ENCODE data around the gene CCDC15. TPM values are rescaled to one million over a fixed set of nuclear protein-coding genes. Genes with fewer than 3 reads are reported as not detected.
"Not testable (repeated sequence)": the region's sequence is repeated elsewhere in the genome, so short reads cannot be mapped to it uniquely, and the experiment has no call there.

CCDC15 gene
- total and polyA plus RNA-seq, 9 donors: 0.82 to 1.9 (median 1.1) TPM

GRCh38 chr11:125085301-125086081, 131.5 kb downstream of the CCDC15 start:
- H3K36me3 ChIP-seq: no peaks in the 10 kb centered on the region
- 76 to 84% (median 80%) methylated on average over 20 of the region's 20 CpGs for WGBS, 3 donors
- H3K4me3 ChIP-seq: no peak overlapping the region

GRCh38 chr11:125086633-125087296, 132.8 kb downstream of the CCDC15 start:
- Histone ChIP-seq H3K9me3 (no peaks in the 10 kb centered on the region), H3K4me3 (no peak overlapping the region), H3K27ac (no peak overlapping the region), H3K27me3 (no peaks in the 10 kb centered on the region), H3K4me1 (ENCODE audit: insufficient read depth) (peaks cover 4% of the 10 kb centered on the region), H3K36me3 (no peaks in the 10 kb centered on the region)
- TF ChIP-seq EP300 (IDR thresholded peaks at IDR 0.05) (no peak), POLR2A (IDR thresholded peaks at IDR 0.05) (no peak), CTCF (IDR thresholded peaks at IDR 0.05) (no peak)
- WGBS, 3 donors: 70 to 73% (median 73%) methylated on average over 14 of the region's 14 CpGs
- DNase-seq: peak in 1 of 5 donors; percentile 24
- intact Hi-C loops (cut with DNase I): no loop called here

More at GRCh38 chr11:125085301-125086081, 131.5 kb downstream of the CCDC15 start:
- Histone ChIP-seq H3K4me1 (ENCODE audit: insufficient read depth) (no peaks in the 10 kb centered on the region), H3K27me3 (no peaks in the 10 kb centered on the region), H3K9me3 (no peaks in the 10 kb centered on the region), H3K27ac (no peak overlapping the region)
- peak in 1 of 5 donors; percentile 25 for DNase-seq
- TF ChIP-seq EP300 (IDR thresholded peaks at IDR 0.05): no peak
- no peak for TF ChIP-seq POLR2A (IDR thresholded peaks at IDR 0.05)
- TF ChIP-seq CTCF (IDR thresholded peaks at IDR 0.05): no peak
- intact Hi-C loops (cut with DNase I): no loop called here

- TF ChIP-seq EP300 (IDR thresholded peaks at IDR 0.05) (no peak), POLR2A (IDR thresholded peaks at IDR 0.05) (no peak), CTCF (IDR thresholded peaks at IDR 0.05) (no peak)
- DNase-seq: no peak
- 68 to 80% (median 77%) methylated on average over 2 of the region's 2 CpGs for WGBS, 3 donors
- Histone ChIP-seq H3K27ac (no peak overlapping the region), H3K9me3 (no peaks in the 10 kb centered on the region), H3K27me3 (no peaks in the 10 kb centered on the region), H3K4me1 (ENCODE audit: insufficient read depth) (peaks cover 4% of the 10 kb centered on the region), H3K36me3 (no peaks in the 10 kb centered on the region), H3K4me3 (no peak overlapping the region)
- intact Hi-C loops (cut with DNase I): no loop called here
Observed at GRCh38 chr11:125088123-125088522, 134.1 kb downstream of the CCDC15 start.

- intact Hi-C loops (cut with DNase I): no loop called here
- H3K27ac ChIP-seq: no peak overlapping the region
- no peak for TF ChIP-seq EP300 (IDR thresholded peaks at IDR 0.05)
- TF ChIP-seq CTCF (IDR thresholded peaks at IDR 0.05): no peak
- TF ChIP-seq POLR2A (IDR thresholded peaks at IDR 0.05): no peak
- no peaks in the 10 kb centered on the region for H3K9me3 ChIP-seq
- peaks cover 4% of the 10 kb centered on the region for H3K4me1 ChIP-seq (ENCODE audit: insufficient read depth)
- WGBS, 3 donors: 83 to 88% (median 85%) methylated on average over 20 of the region's 20 CpGs
- peak in 1 of 5 donors; percentile 30 for DNase-seq
- no peaks in the 10 kb centered on the region for H3K36me3 ChIP-seq
- no peak overlapping the region for H3K4me3 ChIP-seq
- H3K27me3 ChIP-seq: no peaks in the 10 kb centered on the region
Observed at GRCh38 chr11:125088576-125089455, 134.8 kb downstream of the CCDC15 start.

GRCh38 chr11:125089481-125089880, 135.5 kb downstream of the CCDC15 start:
- WGBS, 3 donors: 90 to 96% (median 95%) methylated on average over 8 to 31 of the region's 31 CpGs
- H3K9me3 ChIP-seq; H3K27ac ChIP-seq; H3K36me3 ChIP-seq; intact Hi-C loops (cut with DNase I); H3K4me1 ChIP-seq (ENCODE audit: insufficient read depth); H3K27me3 ChIP-seq; H3K4me3 ChIP-seq: not testable (repeated sequence)
- peak in 2 of 5 donors; percentile 16 to 30 for DNase-seq

- H3K4me3 ChIP-seq; H3K36me3 ChIP-seq; H3K27me3 ChIP-seq; H3K27ac ChIP-seq; H3K4me1 ChIP-seq (ENCODE audit: insufficient read depth); H3K9me3 ChIP-seq: not testable (repeated sequence)
- peak in 1 of 5 donors; percentile 21 for DNase-seq
- 61 to 68% (median 68%) methylated on average over 10 of the region's 10 CpGs for WGBS, 3 donors
- intact Hi-C loops (cut with DNase I): loop anchor here in 3 of 4 donors (5.0 to 10.0 kb wide), 5 partner anchors 55 to 315 kb away; no protein-coding TSS in a partner anchor
Observed at GRCh38 chr11:125090151-125090550, 136.1 kb downstream of the CCDC15 start.

Measured in ovary (tissue), 9 donors.